Ovary (tissue), 3 donors: ENCODE data around the gene NELFA.

Source experiments
- CTCF ChIP-seq, 3 donors: fragments of 450-650 bp in 2 of 3; fragments of 200-600 bp in 1 of 3; IDR thresholded peaks; one replicate each; pipeline versions ENCODE4 v1.5.1 to v1.8.0; 2016 to 2022; ENCODE audit warnings: antibody characterized with exemption in 3 of 3, mild to moderate bottlenecking in 1 of 3
- EP300 ChIP-seq: sonication (generic); formaldehyde crosslinking; IDR thresholded peaks from one replicate; pipeline ENCODE4 v1.6.1; 2017; ENCODE audit warnings: antibody characterized with exemption
- POLR2A ChIP-seq: fragments of 450-650 bp; IDR thresholded peaks from one replicate; pipeline ENCODE4 v1.6.1; 2017; ENCODE audit warnings: antibody characterized with exemption, mild to moderate bottlenecking, moderate library complexity
- donor health status: DM: no; HTN: no; CAD: no.

- TF ChIP-seq CTCF (IDR thresholded peaks at IDR 0.05) (no peak), EP300 (no peak), POLR2A (no peak)
These were observed 42.3 kb upstream of the NELFA start for GRCh38 chr4:2051086-2051485.
